Measurements from ENCODE around the gene EHBP1L1. TPM values are rescaled to one million over a fixed set of nuclear protein-coding genes. Genes with fewer than 3 reads are reported as not detected.

Gene EHBP1L1
- total RNA-seq, 1 donor from 2014 or later, result 4.7 TPM

GRCh38 chr11:65537620-65538231, 38.1 kb upstream of the EHBP1L1 start:
- Mint-ChIP-seq H3K36me3 (ENCODE audit: low read depth, unreplicated experiment) (peaks cover 20% of the 10 kb centered on the region), H3K4me3 (ENCODE audit: unreplicated experiment) (no peak overlapping the region), H3K27me3 (ENCODE audit: unreplicated experiment) (peaks cover 18% of the 10 kb centered on the region)

GRCh38 chr11:65538232-65538914, 37.5 kb upstream of the EHBP1L1 start:
- H3K4me3 Mint-ChIP-seq (ENCODE audit: unreplicated experiment), result no peak overlapping the region
- H3K4me1 Mint-ChIP-seq (ENCODE audit: unreplicated experiment), result peaks cover 2% of the 10 kb centered on the region
- H3K27ac Mint-ChIP-seq (ENCODE audit: unreplicated experiment), result no peak overlapping the region
- H3K27me3 Mint-ChIP-seq (ENCODE audit: unreplicated experiment), result peaks cover 18% of the 10 kb centered on the region
- no peak for TF ChIP-seq CTCF (IDR thresholded peaks at IDR 0.05; ENCODE audit: unreplicated experiment)
- peaks cover 20% of the 10 kb centered on the region for H3K36me3 Mint-ChIP-seq (ENCODE audit: low read depth, unreplicated experiment)
- no peak for DNase-seq (ENCODE audit: low spot score)
- H3K9me3 Mint-ChIP-seq (ENCODE audit: unreplicated experiment), result no peaks in the 10 kb centered on the region

More at GRCh38 chr11:65537620-65538231, 38.1 kb upstream of the EHBP1L1 start:
- no peak for DNase-seq (ENCODE audit: low spot score)
- peaks cover 2% of the 10 kb centered on the region for H3K4me1 Mint-ChIP-seq (ENCODE audit: unreplicated experiment)
- H3K9me3 Mint-ChIP-seq (ENCODE audit: unreplicated experiment), result no peaks in the 10 kb centered on the region
- no peak overlapping the region for H3K27ac Mint-ChIP-seq (ENCODE audit: unreplicated experiment)
- TF ChIP-seq CTCF (IDR thresholded peaks at IDR 0.05; ENCODE audit: unreplicated experiment), result no peak

GRCh38 chr11:65538915-65539743, 36.7 kb upstream of the EHBP1L1 start:
- peaks cover 20% of the 10 kb centered on the region for H3K36me3 Mint-ChIP-seq (ENCODE audit: low read depth, unreplicated experiment)
- peak; percentile 53 for DNase-seq (ENCODE audit: low spot score)
- no peak overlapping the region for H3K27ac Mint-ChIP-seq (ENCODE audit: unreplicated experiment)
- H3K4me1 Mint-ChIP-seq (ENCODE audit: unreplicated experiment), result peaks cover 2% of the 10 kb centered on the region
- peaks cover 22% of the 10 kb centered on the region for H3K27me3 Mint-ChIP-seq (ENCODE audit: unreplicated experiment)
- H3K4me3 Mint-ChIP-seq (ENCODE audit: unreplicated experiment), result peak overlapping the region; percentile 62
- no peaks in the 10 kb centered on the region for H3K9me3 Mint-ChIP-seq (ENCODE audit: unreplicated experiment)
- no peak for TF ChIP-seq CTCF (IDR thresholded peaks at IDR 0.05; ENCODE audit: unreplicated experiment)

- H3K9me3 Mint-ChIP-seq (ENCODE audit: unreplicated experiment), result no peaks in the 10 kb centered on the region
- no peak overlapping the region for H3K27ac Mint-ChIP-seq (ENCODE audit: unreplicated experiment)
- H3K36me3 Mint-ChIP-seq (ENCODE audit: low read depth, unreplicated experiment), result peaks cover 18% of the 10 kb centered on the region
- peak; percentile 12 for TF ChIP-seq CTCF (IDR thresholded peaks at IDR 0.05; ENCODE audit: unreplicated experiment)
- no peak overlapping the region for H3K4me3 Mint-ChIP-seq (ENCODE audit: unreplicated experiment)
- H3K27me3 Mint-ChIP-seq (ENCODE audit: unreplicated experiment), result peaks cover 25% of the 10 kb centered on the region
- H3K4me1 Mint-ChIP-seq (ENCODE audit: unreplicated experiment), result peaks cover 2% of the 10 kb centered on the region
- no peak for DNase-seq (ENCODE audit: low spot score)
Observed at GRCh38 chr11:65539744-65540289, 36.0 kb upstream of the EHBP1L1 start.

Measured in endothelial cell (in vitro differentiated cells).